Tibial nerve (tissue), 4 donors: Measurements from ENCODE around the gene FKTN. TPM values are rescaled to one million over a fixed set of nuclear protein-coding genes. Genes with fewer than 3 reads are reported as not detected.
A peak's percentile ranks its signal among the peaks of the same experiment; 100 is the strongest.

ENCODE experiments used
- DNase-seq, 2 donors: peaks; one replicate each; pipeline ENCODE4 v3.0.0-alpha.2; 2019; ENCODE audit warnings: low spot score in 2 of 2
- H3K27ac ChIP-seq, 4 donors: fragments of 200-600 bp; sonication (generic) in 3 of 4; one replicate each; pipeline ENCODE4 v1.5.1; 2017 to 2019; ENCODE audit warnings: mild to moderate bottlenecking in 1 of 4
- H3K27me3 ChIP-seq, 2 donors: fragments of 200-600 bp; sonication (generic) in 1 of 2; one replicate each; pipeline versions ENCODE4 v1.5.1 to v1.6.0; 2017 to 2019
- H3K36me3 ChIP-seq, 3 donors: fragments of 200-600 bp; sonication (generic); one replicate each; pipeline ENCODE4 v1.5.1; 2018 to 2019
- H3K4me1 ChIP-seq, 4 donors: fragments of 200-600 bp; sonication (generic) in 3 of 4; one replicate each; pipeline ENCODE4 v1.5.1; 2017 to 2019
- H3K4me3 ChIP-seq, 4 donors: fragments of 200-600 bp; sonication (generic) in 3 of 4; one replicate each; pipeline ENCODE4 v1.5.1; 2017 to 2019; ENCODE audit warnings: mild to moderate bottlenecking in 1 of 4, moderate library complexity in 1 of 4
- H3K9me3 ChIP-seq, 4 donors: fragments of 200-600 bp; sonication (generic) in 3 of 4; one replicate each; pipeline ENCODE4 v1.5.1; 2017 to 2019
- CTCF ChIP-seq, 5 experiments: fragments of 200-600 bp in 3 of 5; fragments of 450-650 bp in 2 of 5; sonication (generic) in 3 of 5; IDR thresholded peaks; one replicate each; pipeline ENCODE4 v1.5.1; 2016 to 2019; ENCODE audit warnings: antibody characterized with exemption in 5 of 5, mild to moderate bottlenecking in 3 of 5, moderate library complexity in 2 of 5
- EP300 ChIP-seq, 2 donors: sonication (generic); formaldehyde crosslinking; IDR thresholded peaks; one replicate each; pipeline ENCODE4 v1.6.1; 2017; ENCODE audit warnings: antibody characterized with exemption in 2 of 2, mild to moderate bottlenecking in 1 of 2
- POLR2A ChIP-seq, 2 donors: fragments of 450-650 bp; IDR thresholded peaks; one replicate each; pipeline ENCODE4 v1.6.1; 2017; ENCODE audit warnings: antibody characterized with exemption in 2 of 2, mild to moderate bottlenecking in 2 of 2, moderate library complexity in 2 of 2
- WGBS, 2 donors: methylation state at CpG; one replicate each; pipeline ENCODE4 v1.1.5; 2018; 5-methylcytosine and 5-hydroxymethylcytosine counted together
- total RNA-seq, 4 donors: library from RNA; depleted of rRNA; stranded (reverse); fragments of >200 nt; gene quantifications; one replicate each; pipeline ENCODE4 v1.1.0, GENCODE V29; 2016

The FKTN gene
- total RNA-seq, 4 donors from 2014 or later, result 8.6 to 18.2 (median 14.0) TPM

- H3K27ac ChIP-seq, result no peak overlapping the region
- H3K9me3 ChIP-seq, result no peaks in the 10 kb centered on the region
- no peak for TF ChIP-seq CTCF (IDR thresholded peaks at IDR 0.05)
- no peak for TF ChIP-seq POLR2A (IDR thresholded peaks at IDR 0.05)
- TF ChIP-seq EP300 (IDR thresholded peaks at IDR 0.05), result no peak
- H3K4me1 ChIP-seq, result no peaks in the 10 kb centered on the region
- no peak overlapping the region for H3K4me3 ChIP-seq
- DNase-seq, result no peak
- WGBS, 2 donors, result 60 to 64% methylated on average over 1 of the region's 1 CpG
- no peaks in the 10 kb centered on the region for H3K27me3 ChIP-seq
- peaks cover 0 to 63% (median 0%) of the 10 kb centered on the region in 3 donors for H3K36me3 ChIP-seq
Measured at GRCh38 chr9:105625088-105625487, 67.2 kb downstream of the FKTN start.

GRCh38 chr9:105632807-105633206, 74.9 kb downstream of the FKTN start:
- Histone ChIP-seq H3K27me3 (no peaks in the 10 kb centered on the region), H3K4me1 (no peaks in the 10 kb centered on the region), H3K36me3 (peaks cover 0 to 70% (median 0%) of the 10 kb centered on the region in 3 donors), H3K27ac (no peak overlapping the region), H3K9me3 (no peaks in the 10 kb centered on the region), H3K4me3 (no peak overlapping the region)
- DNase-seq, result no peak
- 90 to 97% methylated on average over 1 of the region's 1 CpG for WGBS, 2 donors
- TF ChIP-seq CTCF (IDR thresholded peaks at IDR 0.05), result no peak
- TF ChIP-seq POLR2A (IDR thresholded peaks at IDR 0.05), result no peak
- TF ChIP-seq EP300 (IDR thresholded peaks at IDR 0.05), result no peak

- TF ChIP-seq POLR2A (IDR thresholded peaks at IDR 0.05), result no peak
- TF ChIP-seq EP300 (IDR thresholded peaks at IDR 0.05), result no peak
- no peak for TF ChIP-seq CTCF (IDR thresholded peaks at IDR 0.05)
- peaks cover 0 to 71% (median 0%) of the 10 kb centered on the region in 3 donors for H3K36me3 ChIP-seq
- 76 to 80% methylated on average over 3 of the region's 3 CpGs for WGBS, 2 donors
- DNase-seq, result no peak
- H3K9me3 ChIP-seq, result no peaks in the 10 kb centered on the region
- no peak overlapping the region for H3K4me3 ChIP-seq
- H3K4me1 ChIP-seq, result no peaks in the 10 kb centered on the region
- no peaks in the 10 kb centered on the region for H3K27me3 ChIP-seq
- H3K27ac ChIP-seq, result no peak overlapping the region
Measured at GRCh38 chr9:105633411-105633810, 75.5 kb downstream of the FKTN start.

GRCh38 chr9:105636331-105636730, 78.4 kb downstream of the FKTN start:
- no peaks in the 10 kb centered on the region for H3K4me1 ChIP-seq
- no peak overlapping the region for H3K4me3 ChIP-seq
- H3K9me3 ChIP-seq, result peaks cover 0 to 4% (median 0%) of the 10 kb centered on the region in 4 donors
- H3K27me3 ChIP-seq, result no peaks in the 10 kb centered on the region
- H3K27ac ChIP-seq, result no peak overlapping the region
- no peak for DNase-seq
- H3K36me3 ChIP-seq, result peaks cover 0 to 80% (median 0%) of the 10 kb centered on the region in 3 donors
- no peak for TF ChIP-seq POLR2A (IDR thresholded peaks at IDR 0.05)
- no peak for TF ChIP-seq CTCF (IDR thresholded peaks at IDR 0.05)
- no peak for TF ChIP-seq EP300 (IDR thresholded peaks at IDR 0.05)
- 97% methylated on average over 1 of the region's 1 CpG for WGBS, 2 donors

- Histone ChIP-seq H3K4me3 (no peak overlapping the region), H3K9me3 (peaks cover 0 to 16% (median 1%) of the 10 kb centered on the region in 4 donors), H3K27me3 (no peaks in the 10 kb centered on the region), H3K27ac (no peak overlapping the region), H3K36me3 (peaks cover 0 to 96% (median 0%) of the 10 kb centered on the region in 3 donors), H3K4me1 (no peaks in the 10 kb centered on the region)
- DNase-seq, result no peak
- no peak for TF ChIP-seq EP300 (IDR thresholded peaks at IDR 0.05)
- no peak for TF ChIP-seq POLR2A (IDR thresholded peaks at IDR 0.05)
- peak in 1 of 5 experiments; percentile 10 for TF ChIP-seq CTCF (IDR thresholded peaks at IDR 0.05)
- WGBS, 2 donors, result 93 to 94% methylated on average over 4 of the region's 4 CpGs
Measured at GRCh38 chr9:105637787-105638395, 80.0 kb downstream of the FKTN start.
